H9 (cell line): ENCODE results near the gene ABCA1. TPM values are rescaled to one million over a fixed set of nuclear protein-coding genes. Genes with fewer than 3 reads are reported as not detected.
"Not testable (repeated sequence)": the region's sequence is repeated elsewhere in the genome, so short reads cannot be mapped to it uniquely, and the experiment has no call there.

Source experiments
- DNase-seq: peaks from one replicate; pipeline ENCODE4 v3.0.0-alpha.2; 2017
- H2AFZ ChIP-seq: one replicate; pipeline ENCODE4 v1.6.1; 2013; ENCODE audit warnings: mild to moderate bottlenecking, low read length, control low read depth, moderate library complexity
- H2AK5ac ChIP-seq: 2 replicates; pipeline ENCODE4 v1.6.1; 2013; ENCODE audit warnings: low read length, control low read depth, mixed read lengths; ENCODE audit not compliant: insufficient read length
- H2BK120ac ChIP-seq: one replicate; pipeline ENCODE4 v1.6.1; 2013; ENCODE audit warnings: low read depth, mild to moderate bottlenecking, low read length, control low read depth, inconsistent platforms; ENCODE audit not compliant: poor library complexity, severe bottlenecking
- H2BK12ac ChIP-seq: 2 replicates; pipeline ENCODE4 v1.6.1; 2013; ENCODE audit warnings: low read length, control low read depth, mixed read lengths, low read depth; ENCODE audit not compliant: insufficient read length
- H2BK15ac ChIP-seq: 2 replicates; pipeline ENCODE4 v1.6.1; 2013; ENCODE audit warnings: low read depth, low read length, control low read depth
- H2BK20ac ChIP-seq: one replicate; pipeline ENCODE4 v1.6.1; 2013; ENCODE audit warnings: low read depth, mild to moderate bottlenecking, low read length, control low read depth, inconsistent platforms; ENCODE audit not compliant: poor library complexity, severe bottlenecking
- H2BK5ac ChIP-seq: 2 replicates; pipeline ENCODE4 v1.6.1; 2013; ENCODE audit warnings: low read length, control low read depth, mixed read lengths; ENCODE audit not compliant: insufficient read length
- H3K14ac ChIP-seq: 2 replicates; pipeline ENCODE4 v1.6.1; 2013; ENCODE audit warnings: low read length, control low read depth; ENCODE audit not compliant: insufficient read depth
- H3K18ac ChIP-seq: 2 replicates; pipeline ENCODE4 v1.6.1; 2013; ENCODE audit warnings: low read depth, mild to moderate bottlenecking, mixed read lengths, low read length, control low read depth; ENCODE audit not compliant: insufficient read length
- H3K23ac ChIP-seq: 2 replicates; pipeline ENCODE4 v1.6.1; 2013; ENCODE audit warnings: low read length, control low read depth, mixed read lengths, low read depth; ENCODE audit not compliant: insufficient read length
- H3K23me2 ChIP-seq: 2 replicates; pipeline ENCODE4 v1.6.1; 2013; ENCODE audit warnings: low read depth, mild to moderate bottlenecking, mixed read lengths, low read length, control low read depth; ENCODE audit not compliant: insufficient read length, poor library complexity, severe bottlenecking
- H3K27ac ChIP-seq: 2 replicates; pipeline ENCODE4 v1.5.1; 2013; ENCODE audit warnings: low read length, control low read depth, mixed read lengths, low read depth; ENCODE audit not compliant: insufficient read length
- H3K27me3 ChIP-seq: 2 replicates; pipeline ENCODE4 v1.6.1; 2013; ENCODE audit warnings: low read length, control low read depth, inconsistent platforms; ENCODE audit not compliant: insufficient read depth
- H3K4ac ChIP-seq: 2 replicates; pipeline ENCODE4 v1.6.1; 2013; ENCODE audit warnings: low read depth, mild to moderate bottlenecking, control low read depth, inconsistent platforms, low read length, moderate library complexity
- H3K4me1 ChIP-seq: 2 replicates; pipeline ENCODE4 v1.6.1; 2013; ENCODE audit warnings: low read length, control low read depth, inconsistent platforms; ENCODE audit not compliant: insufficient read depth
- H3K4me2 ChIP-seq: 2 replicates; pipeline ENCODE4 v1.6.1; 2013; ENCODE audit warnings: low read length, control low read depth, mixed read lengths; ENCODE audit not compliant: insufficient read length, insufficient read depth
- H3K56ac ChIP-seq: 2 replicates; pipeline ENCODE4 v1.6.1; 2013; ENCODE audit warnings: low read depth, mild to moderate bottlenecking, mixed read lengths, low read length, control low read depth; ENCODE audit not compliant: insufficient read length
- H3K79me1 ChIP-seq: 2 replicates; pipeline ENCODE4 v1.6.1; 2013; ENCODE audit warnings: low read depth, mild to moderate bottlenecking, moderate library complexity, low read length, control low read depth, inconsistent platforms; ENCODE audit not compliant: insufficient read depth, poor library complexity, severe bottlenecking
- H3K79me2 ChIP-seq: 2 replicates; pipeline ENCODE4 v1.6.1; 2013; ENCODE audit warnings: low read length, control low read depth, inconsistent platforms; ENCODE audit not compliant: insufficient read depth
- H3K9ac ChIP-seq: 2 replicates; pipeline ENCODE4 v1.6.1; 2013; ENCODE audit warnings: low read length, control low read depth, mixed read lengths; ENCODE audit not compliant: insufficient read length; ENCODE audit errors: extremely low read depth
- H3K9me3 ChIP-seq: one replicate; pipeline ENCODE4 v1.6.1; 2013; ENCODE audit warnings: low read depth, low read length, inconsistent platforms; ENCODE audit not compliant: control insufficient read depth
- H3T11ph ChIP-seq: one replicate; pipeline ENCODE4 v1.6.1; 2013; ENCODE audit warnings: mild to moderate bottlenecking, low read length, control low read depth, inconsistent platforms
- H4K20me1 ChIP-seq: one replicate; pipeline ENCODE4 v1.6.1; 2013; ENCODE audit not compliant: control insufficient read depth, insufficient read length, insufficient read depth
- H4K5ac ChIP-seq: 2 replicates; pipeline ENCODE4 v1.6.1; 2013; ENCODE audit warnings: low read depth, mild to moderate bottlenecking, mixed read lengths, low read length, control low read depth; ENCODE audit not compliant: insufficient read length
- H4K8ac ChIP-seq: replicated peaks from 2 replicates; pipeline ENCODE4 v1.6.1; 2013; ENCODE audit warnings: low read length, control low read depth, mixed read lengths, low read depth; ENCODE audit not compliant: insufficient read length
- H4K91ac ChIP-seq: 2 replicates; pipeline ENCODE4 v1.6.1; 2013; ENCODE audit warnings: low read depth, mild to moderate bottlenecking, moderate library complexity, mixed read lengths, low read length, control low read depth; ENCODE audit not compliant: insufficient read length
- H3K27ac Mint-ChIP-seq, 3 experiments: 2 replicates in 2 of 3; 3 replicates in 1 of 3; pipeline ENCODE4 v1.8.0; 2020 to 2021; ENCODE audit warnings: mixed read lengths in 3 of 3, mild to moderate bottlenecking in 1 of 3, moderate library complexity in 1 of 3
- H3K27me3 Mint-ChIP-seq: 2 replicates; pipeline ENCODE4 v1.8.0; 2021; ENCODE audit warnings: low read depth, mild to moderate bottlenecking, moderate library complexity, mixed read lengths
- H3K36me3 Mint-ChIP-seq, 3 experiments: 2 replicates in 2 of 3; 3 replicates in 1 of 3; pipeline ENCODE4 v1.8.0; 2020 to 2021; ENCODE audit warnings: low read depth in 3 of 3, mixed read lengths in 3 of 3; ENCODE audit not compliant: insufficient read depth in 1 of 3
- H3K4me1 Mint-ChIP-seq, 2 experiments: 2 replicates each; pipeline ENCODE4 v1.8.0; 2020; ENCODE audit warnings: mixed read lengths in 2 of 2
- H3K4me3 Mint-ChIP-seq, 2 experiments: 2 replicates in 1 of 2; 3 replicates in 1 of 2; pipeline ENCODE4 v1.8.0; 2020 to 2021; ENCODE audit warnings: mild to moderate bottlenecking in 2 of 2, mixed read lengths in 2 of 2, moderate library complexity in 1 of 2
- H3K9me3 Mint-ChIP-seq, 2 experiments: 2 replicates in 1 of 2; 3 replicates in 1 of 2; pipeline ENCODE4 v1.8.0; 2020; ENCODE audit warnings: mild to moderate bottlenecking in 2 of 2, mixed read lengths in 2 of 2, moderate library complexity in 1 of 2
- WGBS: extraction: QIAGEN DNeasy Blood & Tissue Kit; methylation state at CpG from one replicate; pipeline ENCODE4 v1.1.7; 2013; ENCODE audit warnings: missing lambda C conversion rate, low lambda C conversion rate, mixed read lengths; ENCODE audit not compliant: insufficient read length; ENCODE audit errors: extremely low coverage; 5-methylcytosine and 5-hydroxymethylcytosine counted together
- total RNA-seq: library from RNA; stranded (reverse); gene quantifications from 2 replicates; pipeline ENCODE4 v1.2.1, GENCODE V29; 2021
- TF ChIP-seq, protein P1 (sequence below): fragments of 200-600 bp; sonication (generic); conservative IDR thresholded peaks from 3 replicates; pipeline ENCODE4 v1.8.0; 2021; ENCODE audit warnings: antibody characterized with exemption, mild to moderate bottlenecking

The ABCA1 gene
- total RNA-seq, 1 experiment from 2014 or later: 16.6 TPM

DNA sequence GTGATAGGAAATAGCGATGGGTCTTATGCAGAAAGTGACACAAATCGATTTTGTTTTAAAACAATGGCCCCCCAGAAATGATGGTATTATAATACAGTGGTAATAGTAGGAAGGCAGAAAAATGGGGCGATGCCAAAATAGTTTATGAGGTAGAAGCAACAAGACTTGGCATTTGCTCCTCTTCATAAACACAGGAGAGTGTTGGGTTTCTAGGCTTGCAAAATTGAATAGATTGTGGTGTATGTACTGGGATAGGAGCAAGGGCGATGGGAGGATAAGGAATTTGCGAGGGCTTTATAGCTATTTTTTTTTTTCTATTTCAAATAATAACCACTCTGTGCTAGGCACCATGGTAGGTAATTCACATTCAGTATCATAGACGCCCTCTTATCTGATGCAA is 49.2 kb upstream of the ABCA1 start:
- H3K27ac Mint-ChIP-seq: no peak overlapping the region
- H3K9me3 Mint-ChIP-seq: no peaks in the 10 kb centered on the region
- Histone ChIP-seq H2BK15ac (no peak overlapping the region), H2BK12ac (no peak overlapping the region), H3K4ac (no peak overlapping the region), H2AK5ac (no peak overlapping the region), H2BK20ac (no peak overlapping the region), H3K56ac (no peak overlapping the region), H3K9ac (no peak overlapping the region), H3K79me2 (no peaks in the 10 kb centered on the region), H3K27ac (no peak overlapping the region), H3T11ph (no peak overlapping the region), H2BK5ac (no peak overlapping the region), H3K27me3 (no peaks in the 10 kb centered on the region), H3K4me1 (no peaks in the 10 kb centered on the region), H3K4me2 (no peak overlapping the region), H3K79me1 (no peaks in the 10 kb centered on the region), H4K5ac (no peak overlapping the region), H3K23me2 (no peaks in the 10 kb centered on the region), H4K8ac (no peak overlapping the region), H2AFZ (no peak overlapping the region), H4K91ac (no peak overlapping the region), H3K18ac (no peak overlapping the region), H3K14ac (no peak overlapping the region), H4K20me1 (no peaks in the 10 kb centered on the region), H2BK120ac (no peak overlapping the region), H3K9me3 (no peaks in the 10 kb centered on the region), H3K23ac (no peak overlapping the region)
- no peak for DNase-seq
- no peaks in the 10 kb centered on the region for H3K36me3 Mint-ChIP-seq
- WGBS: no CpG with 5 or more reads among the region's 6 CpGs
- no peaks in the 10 kb centered on the region; the same call in 1 of the 2 replicates for H3K27me3 Mint-ChIP-seq
- TF ChIP-seq, protein P1, sequence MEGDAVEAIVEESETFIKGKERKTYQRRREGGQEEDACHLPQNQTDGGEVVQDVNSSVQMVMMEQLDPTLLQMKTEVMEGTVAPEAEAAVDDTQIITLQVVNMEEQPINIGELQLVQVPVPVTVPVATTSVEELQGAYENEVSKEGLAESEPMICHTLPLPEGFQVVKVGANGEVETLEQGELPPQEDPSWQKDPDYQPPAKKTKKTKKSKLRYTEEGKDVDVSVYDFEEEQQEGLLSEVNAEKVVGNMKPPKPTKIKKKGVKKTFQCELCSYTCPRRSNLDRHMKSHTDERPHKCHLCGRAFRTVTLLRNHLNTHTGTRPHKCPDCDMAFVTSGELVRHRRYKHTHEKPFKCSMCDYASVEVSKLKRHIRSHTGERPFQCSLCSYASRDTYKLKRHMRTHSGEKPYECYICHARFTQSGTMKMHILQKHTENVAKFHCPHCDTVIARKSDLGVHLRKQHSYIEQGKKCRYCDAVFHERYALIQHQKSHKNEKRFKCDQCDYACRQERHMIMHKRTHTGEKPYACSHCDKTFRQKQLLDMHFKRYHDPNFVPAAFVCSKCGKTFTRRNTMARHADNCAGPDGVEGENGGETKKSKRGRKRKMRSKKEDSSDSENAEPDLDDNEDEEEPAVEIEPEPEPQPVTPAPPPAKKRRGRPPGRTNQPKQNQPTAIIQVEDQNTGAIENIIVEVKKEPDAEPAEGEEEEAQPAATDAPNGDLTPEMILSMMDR: no peak
- H3K4me1 Mint-ChIP-seq: peaks cover 9 to 16% of the 10 kb centered on the region in 2 experiments
- no peak overlapping the region for H3K4me3 Mint-ChIP-seq

DNA sequence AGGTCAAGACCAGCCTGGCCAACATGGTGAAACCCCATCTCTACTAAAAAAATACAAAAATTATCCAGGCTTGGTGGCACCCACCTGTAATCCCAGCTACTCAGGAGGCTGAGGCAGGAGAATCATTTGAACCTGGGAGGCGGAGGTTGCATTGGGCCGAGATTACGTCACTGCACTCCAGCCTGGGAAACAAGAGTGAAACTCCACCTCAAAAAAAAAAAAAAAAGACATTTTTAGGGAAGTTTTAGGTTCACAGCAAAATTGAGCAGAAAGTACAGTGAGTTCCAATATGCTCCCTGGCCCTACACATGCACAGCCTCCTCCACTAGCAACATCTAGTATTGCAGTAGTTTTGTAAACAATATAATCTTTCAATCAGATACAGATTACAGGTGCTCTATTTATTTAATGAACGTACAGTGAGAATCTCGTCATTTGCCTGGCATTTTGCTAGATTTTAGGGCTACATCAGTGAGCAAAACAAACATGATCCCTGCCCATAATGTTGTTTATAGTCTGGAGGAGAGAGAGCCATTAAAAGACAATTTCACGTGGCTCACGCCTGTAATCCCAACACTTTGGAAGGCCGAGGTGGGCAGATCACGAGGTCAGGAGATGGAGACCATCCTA is 48.1 kb upstream of the ABCA1 start:
- not testable (repeated sequence) for H3K79me1 ChIP-seq, H4K8ac ChIP-seq, H2BK20ac ChIP-seq, H3K56ac ChIP-seq, H3K9me3 ChIP-seq, H3K79me2 ChIP-seq, H4K5ac ChIP-seq, H3K9me3 Mint-ChIP-seq, H4K91ac ChIP-seq, H3K4me1 ChIP-seq, H2BK15ac ChIP-seq, H3K27ac Mint-ChIP-seq, H4K20me1 ChIP-seq, H3K9ac ChIP-seq, H2AFZ ChIP-seq, H2BK12ac ChIP-seq, H3K14ac ChIP-seq, H3T11ph ChIP-seq, H3K23ac ChIP-seq, H3K23me2 ChIP-seq, H3K27me3 Mint-ChIP-seq, H2BK5ac ChIP-seq, H3K18ac ChIP-seq, H3K27ac ChIP-seq, H2BK120ac ChIP-seq, H3K4me3 Mint-ChIP-seq, H3K4me2 ChIP-seq, H3K4ac ChIP-seq, H3K27me3 ChIP-seq, H2AK5ac ChIP-seq, H3K36me3 Mint-ChIP-seq, DNase-seq
- no CpG with 5 or more reads among the region's 9 CpGs for WGBS
- peaks cover 13% of the 10 kb centered on the region in 2 experiments for H3K4me1 Mint-ChIP-seq
